Left renal pelvis (tissue), 4 donors: ENCODE results near the gene PSPC1. TPM values are rescaled to one million over a fixed set of nuclear protein-coding genes. Genes with fewer than 3 reads are reported as not detected.
A peak's percentile ranks its signal among the peaks of the same experiment; 100 is the strongest.
"Not testable (repeated sequence)": the region's sequence is repeated elsewhere in the genome, so short reads cannot be mapped to it uniquely, and the experiment has no call there.

ENCODE experiments used
- DNase-seq, 4 donors: peaks; one replicate each; pipeline ENCODE4 v3.0.0-alpha.2; 2013; ENCODE audit warnings: low read depth in 4 of 4, low spot score in 3 of 4
- polyA plus RNA-seq, 4 donors: library from polyadenylated mRNA; unstranded; fragments of 120-200 nt; gene quantifications; one replicate each; pipeline ENCODE4 v1.2.1, GENCODE V29; 2013; ENCODE audit not compliant: insufficient read length in 4 of 4

Gene PSPC1
- polyA plus RNA-seq, 4 donors: 62.0 to 87.3 (median 79.3) TPM

DNA sequence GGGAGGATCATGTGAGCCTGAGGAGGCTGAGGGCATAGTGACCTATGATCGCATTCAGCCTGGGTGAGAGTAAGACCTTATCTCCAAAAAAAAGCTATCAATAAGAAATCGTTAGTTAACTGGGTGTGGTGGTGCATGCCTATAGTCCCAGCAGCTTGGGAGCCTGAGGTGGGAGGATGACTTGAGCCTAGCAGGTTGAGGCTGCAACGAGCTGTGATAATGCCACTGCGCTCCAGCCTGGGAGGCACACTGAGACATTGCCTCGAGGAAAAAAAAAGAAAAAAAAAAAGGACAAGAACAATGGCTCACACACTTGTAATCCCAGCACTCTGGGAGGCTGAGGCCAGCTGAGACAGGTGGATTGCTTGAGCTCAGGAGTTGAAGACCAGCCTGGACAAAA lies 16.2 kb downstream of the PSPC1 start:
- DNase-seq: no peak

DNA sequence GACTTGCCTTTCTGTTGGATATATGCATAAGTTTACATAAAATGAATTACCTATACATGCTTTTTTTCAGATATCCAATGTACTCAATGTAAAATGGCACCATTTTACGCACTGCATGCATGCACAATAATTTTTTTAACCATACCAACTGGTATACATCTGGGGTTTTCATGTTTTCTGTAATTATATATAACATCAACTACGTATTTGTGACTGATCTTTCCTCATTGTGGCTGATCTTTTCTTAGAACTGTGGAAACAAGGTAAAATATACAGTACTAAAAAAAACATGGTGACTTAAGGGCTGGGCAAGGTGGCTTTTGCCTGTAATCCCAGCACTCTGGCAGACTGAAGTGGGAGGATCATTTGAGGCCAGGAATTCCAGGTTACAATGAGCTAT lies 18.5 kb downstream of the PSPC1 start:
- no peak for DNase-seq

DNA sequence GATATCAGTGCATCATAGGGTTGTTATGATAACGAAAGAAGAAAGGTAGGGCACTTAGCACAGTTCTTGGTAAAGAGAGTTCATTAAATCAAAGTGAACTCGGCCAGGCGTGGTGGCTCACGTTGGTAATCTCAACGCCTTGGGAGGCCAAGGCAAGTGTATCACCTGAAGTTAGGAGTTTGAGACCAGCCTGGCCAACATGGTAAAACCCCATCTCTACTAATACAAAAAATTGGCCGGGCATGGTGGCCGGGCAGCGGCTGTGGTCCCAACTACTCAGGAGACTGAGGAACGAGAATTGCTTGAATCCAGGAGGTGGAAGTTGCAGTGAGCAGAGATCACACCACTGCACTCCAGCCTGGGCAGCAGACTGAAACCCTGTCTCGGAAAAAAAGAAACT lies 19.1 kb downstream of the PSPC1 start:
- no peak for DNase-seq

DNA sequence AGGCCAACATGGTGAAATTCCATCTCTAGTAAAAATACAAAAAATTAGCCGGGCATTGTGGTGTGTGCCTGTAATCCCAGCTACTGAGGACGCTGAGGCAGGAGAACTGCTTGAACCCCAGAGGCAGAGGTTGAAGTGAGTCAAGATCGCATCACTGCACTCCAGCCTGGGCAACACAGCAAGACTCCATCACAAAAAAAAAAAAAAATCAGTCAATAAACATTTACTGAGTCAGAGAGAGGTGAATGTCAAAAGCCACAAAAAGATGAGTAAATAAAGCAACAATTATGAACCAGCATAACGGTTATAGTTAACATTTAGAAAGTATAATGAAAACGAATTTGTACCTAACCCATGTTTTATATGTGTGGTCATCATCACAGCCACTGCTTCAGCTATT lies 23.1 kb downstream of the PSPC1 start:
- no peak for DNase-seq

DNA sequence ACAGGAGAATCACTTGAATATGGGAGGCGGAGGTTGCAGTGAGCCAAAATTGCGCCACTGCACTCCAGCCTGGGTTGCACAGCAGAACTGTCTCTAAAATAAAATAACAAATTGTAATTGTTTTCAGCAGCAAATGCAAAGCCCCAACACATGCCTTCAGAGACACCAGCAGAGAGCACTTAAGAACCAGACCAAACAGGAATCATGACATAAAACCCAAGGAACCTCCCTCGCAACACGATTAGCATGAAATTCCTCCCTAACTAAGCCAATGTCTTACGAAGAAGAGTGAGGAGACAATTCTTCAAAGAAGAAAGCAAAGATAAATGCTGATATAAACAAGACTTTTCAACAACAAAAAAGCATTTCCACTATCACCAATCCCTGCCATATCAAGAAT lies 40.1 kb downstream of the PSPC1 start:
- no peak for DNase-seq

DNA sequence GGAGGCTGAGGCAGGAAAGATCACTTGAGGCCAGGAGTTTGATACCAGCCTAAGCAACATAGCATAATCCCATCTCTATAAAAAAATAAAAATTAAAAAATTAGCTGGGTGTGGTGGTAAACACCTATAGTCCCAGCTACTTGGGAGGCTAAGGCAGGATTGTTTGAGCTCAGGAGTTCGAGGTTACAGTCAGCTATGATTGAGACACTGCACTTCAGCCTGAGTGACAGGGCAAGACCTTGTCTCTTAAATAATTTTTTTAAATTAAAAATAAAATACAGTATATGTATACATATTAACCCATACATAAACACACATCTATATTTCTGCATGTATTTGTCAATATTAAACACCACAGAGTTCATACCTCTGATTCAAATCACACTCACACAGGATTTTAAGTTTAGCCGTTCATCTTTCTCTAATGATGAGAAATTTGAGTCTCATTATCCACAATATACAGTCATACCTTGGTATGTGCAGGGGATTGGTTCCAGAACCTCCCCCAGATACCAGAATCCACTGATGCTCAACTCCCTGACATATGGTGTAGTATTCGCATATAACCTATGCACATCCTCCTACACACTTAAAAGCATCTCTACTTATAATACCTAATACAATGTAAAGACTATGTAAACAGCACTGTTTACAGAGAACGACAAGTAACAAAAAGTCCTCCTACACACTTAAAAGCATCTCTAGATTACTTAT lies 44.7 kb downstream of the PSPC1 start:
- DNase-seq: no peak

DNA sequence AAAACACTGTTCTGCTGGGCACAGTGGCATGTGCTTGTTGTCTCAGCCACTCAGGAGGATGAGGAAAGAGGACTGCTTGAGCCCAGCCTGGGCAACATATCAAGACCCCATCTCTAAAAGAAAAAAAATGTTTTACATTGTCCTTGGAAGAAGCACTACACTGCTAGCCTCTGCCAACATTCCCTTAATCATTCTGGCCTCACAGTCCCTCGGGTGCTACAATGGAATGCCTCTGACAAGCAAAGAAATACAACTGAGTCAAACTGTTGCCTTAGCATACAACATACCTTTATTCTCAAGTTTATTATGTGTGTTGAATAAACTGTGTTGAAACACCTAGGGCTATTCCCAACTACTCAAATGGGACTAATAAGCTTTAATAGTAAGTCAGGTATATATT lies 56.1 kb downstream of the PSPC1 start:
- no peak for DNase-seq

DNA sequence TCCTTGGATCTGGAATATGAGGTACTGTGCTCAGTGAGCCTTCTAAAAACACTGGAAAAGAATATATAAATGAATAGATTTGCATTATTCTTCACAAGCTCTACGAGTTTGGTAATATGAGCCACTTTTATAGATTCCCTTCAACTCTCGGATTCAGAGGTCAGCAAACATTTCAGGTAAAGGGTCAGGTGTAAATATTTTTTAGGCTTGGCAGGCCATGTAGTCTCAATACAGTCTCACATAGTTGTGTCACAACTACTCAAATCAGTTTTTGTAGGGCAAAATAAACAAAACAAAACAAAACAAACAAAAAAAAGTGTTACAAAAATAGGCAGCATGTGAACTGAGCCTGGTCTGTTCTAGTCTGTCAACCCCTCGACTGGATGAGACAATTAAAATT lies 57.4 kb downstream of the PSPC1 start:
- DNase-seq: no peak

DNA sequence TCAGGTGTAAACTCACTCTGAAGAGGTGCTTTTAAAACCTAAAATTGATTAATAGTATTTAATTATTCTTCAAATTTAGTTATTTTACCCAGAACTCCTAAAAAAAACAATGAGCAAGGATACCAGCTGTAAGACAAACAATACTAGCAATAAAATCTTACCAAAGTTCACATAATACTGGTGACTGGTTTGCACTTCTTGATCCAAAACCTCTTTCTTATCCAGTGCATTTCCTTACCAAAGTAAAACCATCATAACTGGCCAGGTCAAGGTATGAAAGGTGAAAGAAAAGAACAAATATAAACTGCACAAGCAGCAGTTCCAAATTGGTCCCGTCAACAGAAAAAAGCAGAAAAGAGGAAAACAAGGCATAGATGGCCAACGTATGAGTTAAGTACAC lies 62.7 kb downstream of the PSPC1 start:
- DNase-seq: no peak

DNA sequence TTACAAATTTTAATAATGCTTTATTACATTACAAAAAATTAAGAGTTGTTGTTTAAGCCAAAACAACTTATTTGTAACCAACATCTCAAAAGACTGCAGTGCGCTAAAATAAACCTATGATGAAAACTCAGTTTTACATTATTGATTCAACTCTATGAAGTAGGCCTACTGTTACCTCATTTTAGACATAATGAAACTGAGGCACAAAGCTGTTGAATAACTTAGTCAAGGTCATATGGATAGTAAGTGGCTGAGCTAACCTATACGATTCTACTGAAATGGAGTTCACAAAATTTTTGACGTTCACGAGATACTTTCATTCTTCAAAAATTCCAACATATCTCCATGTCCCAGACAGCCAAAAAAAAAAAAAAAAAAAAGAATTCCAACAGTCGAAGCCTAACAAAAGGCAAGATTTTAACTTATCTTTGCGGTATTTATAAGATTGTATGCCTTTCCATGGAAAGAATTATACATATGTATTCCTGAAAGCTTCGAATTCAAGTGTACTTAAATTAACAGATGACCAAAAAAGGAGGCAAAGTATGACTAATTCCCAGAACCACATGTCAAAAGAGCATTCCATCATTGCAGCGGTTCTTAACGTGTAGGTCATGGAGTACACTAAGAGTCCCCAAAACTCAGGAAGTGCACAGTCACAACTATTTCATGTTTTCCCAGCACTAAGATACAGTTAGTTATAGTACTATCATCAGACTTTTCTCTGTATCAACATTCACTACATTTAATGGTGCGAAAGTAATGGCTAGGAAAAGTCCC lies 69.4 kb downstream of the PSPC1 start:
- no peak for DNase-seq

DNA sequence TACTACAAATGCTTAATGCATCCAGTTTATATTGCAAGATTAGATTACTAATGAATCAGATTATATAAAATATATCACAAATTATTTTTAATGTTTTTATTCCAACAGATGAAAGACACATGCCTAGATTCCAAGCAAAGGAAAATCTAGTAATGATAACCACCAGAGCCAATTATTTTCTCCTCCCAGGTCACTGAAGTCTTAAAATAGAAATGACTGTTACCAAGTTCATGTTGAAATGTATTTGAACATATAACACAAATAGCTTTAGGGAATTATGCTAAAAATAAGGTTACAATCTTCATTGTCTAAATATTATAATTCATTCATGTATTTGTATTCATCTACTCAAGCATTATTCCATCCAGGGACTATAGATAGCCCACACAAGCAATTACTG lies 73.0 kb downstream of the PSPC1 start:
- DNase-seq: not testable (repeated sequence)

DNA sequence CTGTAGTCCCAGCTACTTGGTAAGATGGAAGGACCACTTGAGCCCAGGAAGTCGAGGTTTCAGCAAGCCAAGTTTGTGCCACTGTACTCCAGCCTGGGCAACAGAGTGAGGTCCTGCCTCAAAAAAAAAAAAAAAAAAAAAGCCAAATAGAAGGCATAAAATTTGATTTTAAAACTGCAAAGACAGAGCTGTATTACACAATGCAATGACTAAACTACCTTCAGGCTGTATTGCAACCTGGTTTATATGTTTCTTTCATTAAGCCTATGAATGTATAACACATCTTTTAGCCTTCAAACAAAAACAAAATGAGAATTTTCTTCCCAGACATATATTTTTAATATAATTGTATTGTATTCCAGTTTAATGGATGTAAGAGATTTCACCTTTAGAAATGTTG lies 73.7 kb downstream of the PSPC1 start:
- not testable (repeated sequence) for DNase-seq

DNA sequence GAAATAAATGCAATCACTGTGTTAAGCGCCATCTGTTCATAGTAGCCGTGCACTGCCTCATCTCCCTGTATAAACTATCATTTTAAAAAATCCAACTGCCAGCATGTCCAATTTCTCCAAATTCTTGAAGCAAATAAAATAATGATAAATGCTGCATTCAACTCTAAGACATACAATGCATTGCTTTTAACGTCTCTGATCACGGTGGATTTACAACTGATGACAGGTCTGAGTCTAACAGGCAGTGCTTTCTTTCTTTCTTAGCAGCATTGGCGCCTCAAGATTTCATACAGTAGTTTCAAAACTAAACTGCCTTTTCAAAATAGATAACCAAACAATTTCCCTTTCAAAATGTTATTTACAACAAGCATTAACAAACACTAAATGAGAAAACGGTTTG lies 78.5 kb downstream of the PSPC1 start:
- not testable (repeated sequence) for DNase-seq

DNA sequence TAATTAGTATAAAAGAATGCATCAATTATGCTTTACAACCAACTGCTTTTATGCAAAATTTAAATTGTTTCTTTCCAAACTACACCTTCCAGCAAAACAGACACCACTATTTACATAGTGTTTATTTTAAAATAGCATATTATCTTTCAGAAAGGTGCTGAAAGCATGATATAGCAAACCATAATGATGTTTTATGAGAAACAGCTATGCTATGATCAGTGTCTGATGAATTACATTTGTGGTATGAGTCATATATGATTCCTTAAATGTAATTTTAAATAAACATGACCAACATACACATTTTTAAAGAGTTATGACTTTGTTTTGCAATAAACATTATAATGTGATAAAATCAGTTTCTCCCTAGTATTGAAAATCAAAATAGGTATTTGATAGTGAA lies 81.1 kb downstream of the PSPC1 start:
- not testable (repeated sequence) for DNase-seq

DNA sequence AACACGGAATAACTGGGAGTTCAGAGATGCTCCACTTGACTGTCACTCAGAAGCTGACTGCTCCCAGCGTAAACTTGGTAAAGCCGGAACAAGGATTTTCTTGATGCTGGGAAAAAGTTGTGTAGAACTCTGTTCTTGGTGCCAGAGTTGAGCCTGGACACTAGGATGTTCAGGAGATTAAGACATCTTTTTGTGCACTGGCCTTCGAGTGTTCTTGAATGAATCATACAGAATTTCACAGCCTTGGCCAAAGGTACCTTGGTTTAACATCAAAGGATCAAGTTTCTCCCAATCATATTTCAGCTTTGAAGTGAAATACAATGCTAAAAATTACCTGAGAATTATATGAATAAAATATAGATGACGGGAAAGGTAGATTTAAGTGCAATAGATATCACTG lies 81.8 kb downstream of the PSPC1 start:
- not testable (repeated sequence) for DNase-seq

DNA sequence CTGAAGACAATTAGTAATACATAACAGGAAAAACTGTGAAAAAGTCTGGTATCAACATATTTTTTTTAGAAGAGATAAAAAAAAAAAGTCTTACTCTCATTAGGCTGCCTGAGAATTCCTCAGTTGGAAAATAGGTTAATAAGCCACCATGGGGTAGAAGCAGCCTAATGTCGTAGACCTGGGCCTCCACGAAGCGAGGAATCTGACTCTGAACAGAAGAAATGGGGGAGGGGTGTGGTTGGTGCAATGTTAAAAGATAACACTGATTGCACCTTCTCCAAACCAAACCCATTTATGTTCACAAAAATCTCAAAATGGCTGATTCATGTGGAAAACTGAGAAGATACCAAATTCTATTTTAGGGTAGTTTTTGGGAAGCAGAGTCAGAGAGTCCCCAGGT lies 86.9 kb downstream of the PSPC1 start:
- DNase-seq: peak in 1 of 4 donors; percentile 3

DNA sequence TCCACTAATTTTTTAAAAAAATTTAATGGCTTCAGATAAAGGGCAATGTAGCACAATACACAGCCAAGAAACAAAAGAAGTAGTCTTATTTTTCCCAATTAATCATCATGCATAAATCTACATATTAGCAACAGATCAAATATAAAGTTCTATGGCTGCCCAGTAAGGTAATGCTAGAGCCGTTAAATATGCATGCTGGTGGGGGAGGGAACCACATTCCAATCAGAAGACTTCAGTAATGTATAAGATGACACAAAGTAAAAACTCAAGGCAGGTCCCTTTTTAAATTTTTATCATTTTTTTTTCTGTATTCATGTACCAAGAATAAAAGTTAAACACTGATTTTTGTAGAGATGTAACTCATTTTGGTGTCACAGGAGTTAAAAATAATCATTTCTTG lies 87.3 kb downstream of the PSPC1 start:
- no peak for DNase-seq

DNA sequence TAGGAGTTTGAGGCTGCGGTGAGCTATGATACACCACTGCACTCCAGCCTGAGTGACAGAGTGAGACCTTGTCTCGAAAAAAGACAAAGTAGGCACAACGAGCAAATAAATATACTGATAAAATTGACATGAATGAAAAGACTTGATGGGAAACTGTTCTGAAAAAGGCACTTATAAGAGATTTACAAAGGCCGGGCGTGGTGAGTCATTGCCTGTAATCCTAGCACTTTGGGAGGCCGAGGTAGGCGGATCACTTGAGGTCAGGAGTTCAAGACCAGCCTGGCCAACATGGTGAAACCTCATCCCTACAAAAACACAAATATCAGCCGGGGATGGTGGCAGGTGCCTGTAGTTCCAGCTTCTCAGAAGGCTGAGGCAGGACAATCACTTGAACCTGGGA lies 91.3 kb downstream of the PSPC1 start:
- not testable (repeated sequence) for DNase-seq

DNA sequence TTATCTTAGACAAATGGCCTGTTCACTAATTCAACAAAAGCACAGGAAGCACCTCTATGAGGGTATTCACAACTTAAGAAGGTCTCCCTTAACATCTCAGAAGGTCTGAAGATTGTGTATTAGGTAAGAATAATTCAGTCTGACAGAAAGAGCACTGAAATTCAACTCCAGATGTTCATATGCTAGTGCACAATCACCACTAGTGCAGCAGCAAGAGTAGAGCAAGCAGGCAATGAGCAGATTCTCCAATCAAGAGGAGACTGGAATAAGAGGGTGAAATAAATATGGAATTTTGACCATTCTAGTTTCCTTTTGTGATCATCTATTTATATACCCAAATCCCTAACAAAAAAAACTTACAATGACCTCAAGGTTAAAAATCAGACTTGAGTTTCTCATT lies 97.3 kb downstream of the PSPC1 start:
- no peak for DNase-seq

DNA sequence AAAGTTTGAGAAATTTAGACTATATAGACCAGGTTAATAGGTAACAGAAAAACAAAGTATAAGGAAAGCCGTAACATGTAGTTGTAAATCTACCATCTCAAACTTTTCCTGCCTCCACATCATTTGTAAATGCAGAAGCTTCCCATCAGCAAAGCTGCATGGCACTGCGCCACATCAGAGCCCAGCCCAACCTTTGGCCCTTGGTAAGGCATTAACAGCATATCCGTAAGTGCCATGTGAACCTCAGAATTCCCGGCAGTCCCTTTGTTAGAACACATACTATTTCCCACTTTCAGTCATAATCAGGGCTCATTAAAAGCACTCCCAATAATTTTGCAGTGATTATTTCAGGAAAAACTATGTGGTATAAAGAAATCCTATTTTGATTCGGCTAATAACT lies 97.7 kb downstream of the PSPC1 start:
- peak in 2 of 4 donors; percentile 12 to 18 for DNase-seq

DNA sequence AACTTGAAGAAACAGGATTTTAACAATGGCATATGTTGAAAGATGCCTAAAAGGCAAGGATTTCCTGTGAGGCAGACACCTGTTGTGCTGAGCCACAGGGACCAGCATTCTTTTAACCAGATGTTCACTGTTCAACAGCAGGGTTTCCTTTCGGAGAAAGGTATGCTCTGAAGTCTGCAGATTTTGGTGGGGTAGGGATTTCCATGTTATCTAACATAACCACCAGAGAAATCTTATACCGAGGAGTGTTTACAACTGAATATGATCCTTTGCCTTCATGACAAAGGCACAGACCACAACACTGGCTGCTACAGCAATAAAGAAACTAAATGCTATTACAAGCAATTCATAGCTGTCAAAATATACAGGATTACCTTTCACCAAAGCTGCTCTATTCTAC lies 101.2 kb downstream of the PSPC1 start:
- DNase-seq: no peak

DNA sequence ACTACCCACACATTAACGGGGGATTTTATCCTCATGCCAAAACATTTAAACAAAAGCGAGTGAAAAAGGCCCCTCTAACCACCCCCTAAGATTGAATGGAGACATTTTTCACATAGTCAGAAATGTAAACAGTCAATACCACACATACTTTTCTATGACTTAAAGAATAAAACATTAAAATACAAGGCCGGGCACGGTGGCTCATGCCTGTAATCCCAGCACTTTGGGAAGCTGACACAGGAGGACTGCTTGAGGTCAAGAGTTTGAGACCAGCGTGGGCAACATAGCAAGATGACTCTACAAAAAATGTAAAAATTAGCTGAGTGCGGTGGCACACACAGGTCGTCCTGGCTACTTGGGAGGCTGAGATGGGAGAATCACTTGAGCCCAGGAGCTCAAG lies 102.0 kb downstream of the PSPC1 start:
- DNase-seq: no peak
